Nephron progenitor cell (in vitro differentiated cells): ENCODE results near the gene PHLDA2.
"Not testable (repeated sequence)": the region's sequence is repeated elsewhere in the genome, so short reads cannot be mapped to it uniquely, and the experiment has no call there.

Source experiments
- DNase-seq: peaks from one replicate; pipeline ENCODE4 v3.0.0; 2021
- H3K27ac Mint-ChIP-seq: 2 replicates; pipeline ENCODE4 v1.8.0; 2021; ENCODE audit warnings: mild to moderate bottlenecking, moderate library complexity, mixed read lengths
- H3K27me3 Mint-ChIP-seq: 2 replicates; pipeline ENCODE4 v1.8.0; 2021; ENCODE audit warnings: mild to moderate bottlenecking, low read depth, mixed read lengths; ENCODE audit not compliant: poor library complexity
- H3K36me3 Mint-ChIP-seq: 2 replicates; pipeline ENCODE4 v1.8.0; 2021; ENCODE audit warnings: low read depth, mixed read lengths
- H3K4me1 Mint-ChIP-seq: 2 replicates; pipeline ENCODE4 v1.8.0; 2021; ENCODE audit warnings: mixed read lengths
- H3K4me3 Mint-ChIP-seq: 2 replicates; pipeline ENCODE4 v1.8.0; 2021; ENCODE audit warnings: mild to moderate bottlenecking, moderate library complexity, mixed read lengths
- H3K9me3 Mint-ChIP-seq: 2 replicates; pipeline ENCODE4 v1.8.0; 2021; ENCODE audit warnings: mild to moderate bottlenecking, moderate library complexity, mixed read lengths
- TF ChIP-seq, protein P1 (sequence below): fragments of 200-600 bp; sonication (generic); IDR thresholded peaks from 2 replicates; pipeline ENCODE4 v1.5.0; 2021; ENCODE audit warnings: antibody characterized with exemption

The PHLDA2 gene

DNA sequence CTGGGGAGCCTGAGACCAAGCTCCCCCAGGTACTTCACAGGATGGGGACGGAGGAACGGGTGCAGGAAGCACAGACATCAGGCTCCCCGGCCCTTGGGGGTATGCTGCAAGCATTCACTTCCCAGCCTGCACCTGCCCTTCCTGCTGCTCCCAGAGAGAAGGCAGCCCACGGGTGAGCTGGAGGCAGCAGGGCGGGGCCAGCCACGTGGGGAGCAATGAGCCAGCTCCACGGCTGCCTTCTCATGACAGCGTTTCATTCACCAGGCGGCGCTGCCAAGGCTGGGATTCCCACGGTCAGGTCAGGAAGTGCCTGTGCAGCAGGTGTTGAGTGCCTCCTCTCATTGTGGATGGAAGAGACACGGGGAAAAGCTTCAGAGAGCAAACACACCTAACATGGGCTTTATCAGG is 14.5 kb upstream of the PHLDA2 start:
- Mint-ChIP-seq H3K9me3 (peaks cover 12% of the 10 kb centered on the region), H3K4me3 (no peak overlapping the region), H3K27ac (peak overlapping the region; percentile 19), H3K36me3 (peaks cover 43% of the 10 kb centered on the region), H3K27me3 (no peaks in the 10 kb centered on the region), H3K4me1 (peaks cover 33% of the 10 kb centered on the region)
- no peak for DNase-seq
- TF ChIP-seq, protein P1, sequence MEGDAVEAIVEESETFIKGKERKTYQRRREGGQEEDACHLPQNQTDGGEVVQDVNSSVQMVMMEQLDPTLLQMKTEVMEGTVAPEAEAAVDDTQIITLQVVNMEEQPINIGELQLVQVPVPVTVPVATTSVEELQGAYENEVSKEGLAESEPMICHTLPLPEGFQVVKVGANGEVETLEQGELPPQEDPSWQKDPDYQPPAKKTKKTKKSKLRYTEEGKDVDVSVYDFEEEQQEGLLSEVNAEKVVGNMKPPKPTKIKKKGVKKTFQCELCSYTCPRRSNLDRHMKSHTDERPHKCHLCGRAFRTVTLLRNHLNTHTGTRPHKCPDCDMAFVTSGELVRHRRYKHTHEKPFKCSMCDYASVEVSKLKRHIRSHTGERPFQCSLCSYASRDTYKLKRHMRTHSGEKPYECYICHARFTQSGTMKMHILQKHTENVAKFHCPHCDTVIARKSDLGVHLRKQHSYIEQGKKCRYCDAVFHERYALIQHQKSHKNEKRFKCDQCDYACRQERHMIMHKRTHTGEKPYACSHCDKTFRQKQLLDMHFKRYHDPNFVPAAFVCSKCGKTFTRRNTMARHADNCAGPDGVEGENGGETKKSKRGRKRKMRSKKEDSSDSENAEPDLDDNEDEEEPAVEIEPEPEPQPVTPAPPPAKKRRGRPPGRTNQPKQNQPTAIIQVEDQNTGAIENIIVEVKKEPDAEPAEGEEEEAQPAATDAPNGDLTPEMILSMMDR = no peak

DNA sequence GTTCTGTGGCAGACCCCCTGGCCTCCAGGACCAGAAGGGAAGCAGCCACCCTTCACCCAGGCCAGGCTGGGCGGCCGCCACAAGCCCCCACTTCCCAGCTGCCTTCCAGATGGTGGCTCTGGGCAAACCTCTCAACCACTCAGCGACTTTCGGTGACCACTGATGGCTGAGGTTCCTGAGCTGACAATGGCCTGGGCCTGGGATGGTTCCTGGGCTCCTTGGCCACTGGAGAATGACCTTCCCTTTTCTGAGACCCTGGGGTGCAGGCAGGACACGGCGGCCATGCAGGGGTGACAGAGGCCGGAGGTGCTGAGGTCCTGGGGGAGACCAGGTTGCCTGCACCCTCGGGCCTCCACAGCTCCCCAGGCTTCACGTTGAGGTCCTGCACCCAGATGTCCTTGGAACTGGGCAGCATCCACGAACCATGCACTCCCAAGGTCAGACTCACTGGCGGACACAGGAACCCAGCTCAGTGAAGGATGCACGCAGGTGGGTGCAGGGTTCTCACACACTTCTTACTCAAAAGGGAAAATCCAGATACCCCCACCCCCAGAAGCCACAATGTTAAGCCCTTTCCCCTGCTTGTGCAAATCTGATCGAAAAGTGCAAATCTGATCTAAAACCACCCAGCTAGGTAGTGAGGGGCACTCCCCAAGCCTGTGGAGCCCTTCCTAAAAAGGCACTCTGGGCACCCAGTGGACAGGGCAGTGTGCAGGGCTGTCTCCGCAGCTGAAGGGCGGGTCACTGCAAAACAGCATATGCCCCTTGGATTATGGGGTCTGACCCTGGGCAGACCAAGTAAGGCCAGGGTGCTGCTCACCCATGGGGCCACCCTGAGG is 13.9 kb upstream of the PHLDA2 start:
- peaks cover 45% of the 10 kb centered on the region for H3K36me3 Mint-ChIP-seq
- no peaks in the 10 kb centered on the region for H3K27me3 Mint-ChIP-seq
- H3K4me3 Mint-ChIP-seq = no peak overlapping the region
- peaks cover 33% of the 10 kb centered on the region for H3K4me1 Mint-ChIP-seq
- no peak overlapping the region for H3K27ac Mint-ChIP-seq
- peaks cover 18% of the 10 kb centered on the region for H3K9me3 Mint-ChIP-seq
- TF ChIP-seq, protein P1 = no peak
- no peak for DNase-seq

DNA sequence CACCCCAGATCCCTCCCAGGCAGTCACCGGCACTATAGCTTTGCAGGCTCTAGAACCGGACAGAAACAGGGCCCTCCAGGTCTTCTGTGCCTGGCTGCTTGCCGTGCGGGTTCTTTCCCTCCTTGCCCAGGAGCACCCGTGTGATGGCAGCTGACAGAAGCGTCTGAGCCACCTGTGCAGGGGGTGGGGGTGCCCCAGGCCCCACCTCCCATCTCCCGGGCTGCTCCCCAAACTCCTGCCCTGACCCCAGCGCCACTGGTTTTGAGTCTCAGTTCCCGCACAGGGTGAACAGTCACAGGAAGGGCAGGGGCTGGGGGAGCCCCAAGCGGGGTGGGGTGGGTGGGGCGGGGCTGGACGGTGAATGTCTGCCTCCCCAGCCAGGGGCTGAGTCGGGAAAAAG is 13.2 kb upstream of the PHLDA2 start:
- Mint-ChIP-seq H3K27me3 (no peaks in the 10 kb centered on the region), H3K27ac (no peak overlapping the region)

DNA sequence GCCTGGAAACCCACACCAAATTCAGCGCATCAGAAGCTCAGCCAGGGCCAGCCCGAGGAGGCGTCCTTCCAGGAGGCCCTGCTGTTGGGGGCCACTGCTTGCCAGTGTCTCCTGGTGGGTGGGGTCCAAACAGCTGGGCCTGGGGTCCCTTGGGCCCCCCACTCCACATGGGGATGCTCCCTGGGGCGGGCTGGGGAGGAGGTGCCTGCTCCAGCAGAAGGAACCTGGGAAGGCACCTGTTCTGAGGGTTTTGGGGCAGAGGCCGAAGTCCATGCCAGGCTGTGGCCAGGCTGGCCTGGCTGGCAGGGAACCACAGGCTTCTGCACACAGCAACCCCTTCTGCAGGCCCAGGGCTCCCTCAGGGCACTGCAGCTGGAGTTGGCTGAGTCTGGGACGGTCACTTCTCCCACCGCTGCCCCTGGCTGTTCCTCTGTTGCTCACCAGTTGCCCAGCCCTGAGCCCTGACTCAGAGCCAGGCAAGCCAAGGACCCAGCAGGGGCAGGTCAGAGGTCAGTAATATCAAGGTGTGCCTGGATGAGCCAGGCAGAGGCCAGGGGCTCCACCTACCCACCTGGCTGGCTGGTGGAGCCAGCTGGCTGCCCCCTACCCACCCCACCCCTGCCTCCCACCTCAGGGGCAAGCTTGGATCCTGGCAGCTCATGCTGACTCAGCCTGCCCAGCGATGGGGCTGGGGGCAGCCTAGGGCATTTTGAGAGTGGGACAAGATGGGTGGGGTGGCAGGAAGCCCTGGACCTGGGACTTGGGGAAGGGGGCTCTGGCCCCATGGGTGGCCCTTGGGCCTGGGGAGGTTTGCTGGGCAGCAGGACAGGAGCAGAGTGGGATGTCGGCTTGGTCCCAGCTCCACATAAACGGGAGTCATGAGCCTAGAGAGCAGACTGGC is 12.0 kb upstream of the PHLDA2 start:
- Mint-ChIP-seq H3K4me1 (peaks cover 14% of the 10 kb centered on the region), H3K9me3 (peaks cover 32% of the 10 kb centered on the region), H3K27ac (no peak overlapping the region), H3K36me3 (peaks cover 43% of the 10 kb centered on the region), H3K27me3 (no peaks in the 10 kb centered on the region), H3K4me3 (no peak overlapping the region)
- TF ChIP-seq, protein P1 = no peak
- DNase-seq = no peak

More for the DNA sequence above, 13.2 kb upstream of the PHLDA2 start:
- H3K9me3 Mint-ChIP-seq = peaks cover 25% of the 10 kb centered on the region
- no peak overlapping the region for H3K4me3 Mint-ChIP-seq
- no peak for DNase-seq
- H3K4me1 Mint-ChIP-seq = peaks cover 27% of the 10 kb centered on the region
- TF ChIP-seq, protein P1 = no peak
- H3K36me3 Mint-ChIP-seq = peaks cover 45% of the 10 kb centered on the region

DNA sequence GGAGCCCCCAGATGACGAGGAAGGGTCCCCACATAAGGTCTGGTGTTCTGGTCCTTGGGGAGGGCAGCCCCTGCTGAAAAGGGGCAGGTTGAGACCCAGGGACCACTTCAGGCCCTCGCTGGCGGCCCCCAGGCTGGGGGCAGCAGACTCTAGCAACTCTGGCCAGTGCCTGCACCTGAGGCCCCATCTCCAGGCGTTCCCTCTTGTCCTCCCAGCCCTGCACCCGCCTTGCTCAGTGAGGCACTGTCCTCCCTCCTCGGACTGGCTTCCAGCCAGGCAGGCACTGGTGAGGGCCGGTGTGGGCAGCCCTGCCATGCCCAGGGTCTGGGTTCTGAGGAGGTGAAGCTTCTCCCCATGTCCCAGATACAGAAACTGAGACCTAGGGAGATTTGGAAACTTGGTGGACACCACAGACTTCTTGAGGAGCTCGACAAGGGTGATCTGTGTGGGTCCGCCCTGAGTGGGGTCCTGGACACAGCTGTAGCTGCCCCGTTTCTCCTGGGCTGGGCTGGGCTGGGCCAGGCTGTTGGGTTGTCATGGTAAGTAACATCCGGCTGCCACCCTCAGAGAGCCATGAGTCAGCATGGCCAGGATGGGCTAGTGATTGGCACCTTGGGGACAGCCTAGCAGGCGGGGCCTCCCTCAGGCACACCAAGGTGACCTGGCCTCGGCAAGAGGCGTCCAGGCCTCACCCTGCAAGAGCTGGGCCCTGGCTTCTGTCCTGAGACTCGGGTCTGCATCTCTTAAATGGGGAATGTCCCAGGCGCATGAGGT is 11.1 kb upstream of the PHLDA2 start:
- Mint-ChIP-seq H3K4me1 (peaks cover 6% of the 10 kb centered on the region), H3K27me3 (no peaks in the 10 kb centered on the region), H3K4me3 (no peak overlapping the region), H3K27ac (no peak overlapping the region), H3K36me3 (peaks cover 38% of the 10 kb centered on the region), H3K9me3 (peaks cover 32% of the 10 kb centered on the region)
- TF ChIP-seq, protein P1 = no peak
- DNase-seq = no peak

DNA sequence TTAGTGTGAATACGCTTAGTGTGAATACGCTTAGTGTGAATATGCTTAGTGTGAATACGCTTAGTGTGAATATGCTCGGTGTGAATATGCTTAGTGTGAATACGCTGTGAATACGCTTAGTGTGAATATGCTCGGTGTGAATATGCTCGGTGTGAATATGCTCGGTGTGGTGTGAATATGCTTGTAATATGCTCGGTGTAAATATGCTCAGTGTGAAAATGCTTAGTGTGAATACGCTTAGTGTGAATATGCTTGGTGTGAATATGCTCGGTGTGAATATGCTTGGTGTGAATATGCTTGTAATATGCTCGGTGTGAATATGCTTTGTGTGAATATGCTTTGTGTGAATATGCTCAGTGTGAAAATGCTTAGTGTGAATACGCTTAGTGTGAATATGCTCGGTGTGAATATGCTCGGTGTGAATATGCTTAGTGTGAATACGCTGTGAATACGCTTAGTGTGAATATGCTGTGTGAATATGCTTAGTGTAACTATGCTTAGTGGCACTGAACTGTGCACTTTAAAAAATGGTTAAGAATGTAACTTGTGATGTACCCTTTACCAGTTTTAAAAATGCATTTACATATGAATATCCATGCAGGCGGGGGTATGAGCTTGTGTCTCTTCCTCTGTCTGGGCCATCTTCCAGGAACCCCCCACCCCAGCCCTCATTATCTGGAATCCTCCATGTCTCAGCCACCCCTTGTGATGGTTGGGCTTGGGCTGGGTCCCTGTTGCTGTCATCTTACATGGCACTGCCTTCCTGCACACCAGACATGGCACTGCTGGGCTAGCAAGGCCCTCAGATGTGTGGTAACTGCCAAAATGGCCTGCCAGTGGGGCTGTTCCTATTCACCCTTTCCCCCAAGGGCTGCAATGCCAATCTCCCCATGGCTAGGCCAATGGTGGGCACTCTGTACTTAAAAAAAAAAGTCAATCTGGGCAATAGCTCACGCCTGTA is 9.5 kb upstream of the PHLDA2 start:
- not testable (repeated sequence) for H3K4me3 Mint-ChIP-seq, DNase-seq, H3K27ac Mint-ChIP-seq, H3K4me1 Mint-ChIP-seq, H3K27me3 Mint-ChIP-seq
- peaks cover 31% of the 10 kb centered on the region for H3K36me3 Mint-ChIP-seq
- H3K9me3 Mint-ChIP-seq = peaks cover 38% of the 10 kb centered on the region

DNA sequence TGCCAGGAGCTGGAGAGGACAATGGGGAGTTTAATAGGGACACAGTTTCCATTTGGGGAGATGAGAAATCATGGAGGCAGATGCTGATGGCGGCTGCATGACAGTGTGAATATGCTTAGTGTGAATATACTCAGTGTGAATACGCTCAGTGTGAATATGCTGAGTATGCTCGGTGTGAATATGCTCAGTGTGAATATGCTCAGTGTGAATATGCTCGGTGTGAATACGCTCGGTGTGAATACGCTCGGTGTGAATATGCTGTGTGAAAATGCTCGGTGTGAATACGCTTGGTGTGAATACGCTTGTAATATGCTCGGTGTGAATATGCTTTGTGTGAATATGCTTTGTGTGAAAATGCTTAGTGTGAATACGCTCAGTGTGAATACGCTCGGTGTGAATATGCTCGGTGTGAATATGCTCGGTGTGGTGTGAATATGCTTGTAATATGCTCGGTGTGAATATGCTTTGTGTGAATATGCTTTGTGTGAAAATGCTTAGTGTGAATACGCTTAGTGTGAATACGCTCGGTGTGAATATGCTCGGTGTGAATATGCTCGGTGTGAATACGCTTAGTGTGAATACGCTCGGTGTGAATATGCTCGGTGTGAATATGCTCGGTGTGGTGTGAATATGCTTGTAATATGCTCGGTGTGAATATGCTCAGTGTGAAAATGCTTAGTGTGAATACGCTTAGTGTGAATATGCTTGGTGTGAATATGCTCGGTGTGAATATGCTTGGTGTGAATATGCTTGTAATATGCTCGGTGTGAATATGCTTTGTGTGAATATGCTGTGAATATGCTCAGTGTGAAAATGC is 8.6 kb upstream of the PHLDA2 start:
- not testable (repeated sequence) for DNase-seq, H3K27ac Mint-ChIP-seq, H3K4me3 Mint-ChIP-seq, H3K4me1 Mint-ChIP-seq, H3K27me3 Mint-ChIP-seq
- H3K36me3 Mint-ChIP-seq = peaks cover 31% of the 10 kb centered on the region
- H3K9me3 Mint-ChIP-seq = peaks cover 38% of the 10 kb centered on the region
